Stimulated activated naive CD8-positive, alpha-beta T cell treated with anti-CD3 and anti-CD28 coated beads, Interleukin-15, amount 100 ng/mL, for 72 hours (primary cell): Measurements from ENCODE around the gene MORN1.
A peak's percentile ranks its signal among the peaks of the same experiment; 100 is the strongest.
"Not testable (repeated sequence)": the region's sequence is repeated elsewhere in the genome, so short reads cannot be mapped to it uniquely, and the experiment has no call there.

Experiments
- ATAC-seq: fragments of 150-1000 bp; cut with Tn5 transposase; 2 replicates; pipeline ENCODE4 v1.10.0; 2021; ENCODE audit warnings: mild to moderate bottlenecking, moderate library complexity
- DNase-seq, 2 donors: peaks; one replicate each; pipeline ENCODE4 v3.0.0; 2021 to 2022
- H3K27ac Mint-ChIP-seq, 2 donors: one replicate each; pipeline ENCODE4 v1.8.0; 2022; ENCODE audit warnings: mild to moderate bottlenecking in 2 of 2, mixed read lengths in 2 of 2, moderate library complexity in 2 of 2
- H3K27me3 Mint-ChIP-seq: one replicate; pipeline ENCODE4 v1.8.0; 2022; ENCODE audit warnings: mixed read lengths
- H3K4me1 Mint-ChIP-seq: one replicate; pipeline ENCODE4 v1.8.0; 2022; ENCODE audit warnings: mild to moderate bottlenecking, mixed read lengths
- H3K4me3 Mint-ChIP-seq, 2 donors: one replicate each; pipeline ENCODE4 v1.8.0; 2022; ENCODE audit warnings: mild to moderate bottlenecking in 2 of 2, mixed read lengths in 2 of 2, moderate library complexity in 1 of 2
- H3K9me3 Mint-ChIP-seq, 2 donors: one replicate each; pipeline ENCODE4 v1.8.0; 2022; ENCODE audit warnings: mixed read lengths in 2 of 2

The MORN1 gene

GRCh38 chr1:2339206-2340085, 51.9 kb downstream of the MORN1 start:
- DNase-seq, result no peak
- ATAC-seq, result no peak
- Mint-ChIP-seq H3K4me3 (no peak overlapping the region), H3K9me3 (no peaks in the 10 kb centered on the region), H3K27ac (no peak overlapping the region), H3K4me1 (no peaks in the 10 kb centered on the region), H3K27me3 (no peaks in the 10 kb centered on the region)

- Mint-ChIP-seq H3K27me3 (no peaks in the 10 kb centered on the region), H3K9me3 (no peaks in the 10 kb centered on the region), H3K4me1 (no peaks in the 10 kb centered on the region), H3K27ac (peak overlapping the region in 1 of 2 donors; percentile 89), H3K4me3 (no peak overlapping the region)
- DNase-seq (no peak), ATAC-seq (no peak)
These were observed 53.9 kb downstream of the MORN1 start for GRCh38 chr1:2337501-2337900.

GRCh38 chr1:2337081-2337480, 54.3 kb downstream of the MORN1 start:
- no peak for DNase-seq
- no peaks in the 10 kb centered on the region for H3K27me3 Mint-ChIP-seq
- H3K4me3 Mint-ChIP-seq, result no peak overlapping the region
- ATAC-seq, result no peak
- H3K9me3 Mint-ChIP-seq, result no peaks in the 10 kb centered on the region
- H3K27ac Mint-ChIP-seq, result no peak overlapping the region
- no peaks in the 10 kb centered on the region for H3K4me1 Mint-ChIP-seq

- Mint-ChIP-seq H3K27ac (no peak overlapping the region), H3K4me1 (no peaks in the 10 kb centered on the region), H3K4me3 (no peak overlapping the region), H3K27me3 (no peaks in the 10 kb centered on the region), H3K9me3 (no peaks in the 10 kb centered on the region)
- ATAC-seq, result peak; percentile 34
- DNase-seq, result no peak
These were observed 54.9 kb downstream of the MORN1 start for GRCh38 chr1:2336499-2336898.

GRCh38 chr1:2335721-2336455, 55.5 kb downstream of the MORN1 start:
- H3K27me3 Mint-ChIP-seq, result no peaks in the 10 kb centered on the region
- no peak for ATAC-seq
- no peak overlapping the region for H3K27ac Mint-ChIP-seq
- no peaks in the 10 kb centered on the region for H3K4me1 Mint-ChIP-seq
- DNase-seq, result no peak
- no peaks in the 10 kb centered on the region for H3K9me3 Mint-ChIP-seq
- H3K4me3 Mint-ChIP-seq, result no peak overlapping the region

GRCh38 chr1:2334883-2335534, 56.3 kb downstream of the MORN1 start:
- Mint-ChIP-seq H3K4me3 (no peak overlapping the region), H3K9me3 (no peaks in the 10 kb centered on the region)

GRCh38 chr1:2334366-2334765, 57.0 kb downstream of the MORN1 start:
- Mint-ChIP-seq H3K4me1 (no peaks in the 10 kb centered on the region), H3K27me3 (no peaks in the 10 kb centered on the region), H3K4me3 (no peak overlapping the region), H3K27ac (no peak overlapping the region), H3K9me3 (no peaks in the 10 kb centered on the region)
- ATAC-seq (no peak), DNase-seq (no peak)

More at GRCh38 chr1:2334883-2335534, 56.3 kb downstream of the MORN1 start:
- H3K4me1 Mint-ChIP-seq, result no peaks in the 10 kb centered on the region
- DNase-seq (no peak), ATAC-seq (no peak)
- peak overlapping the region in 1 of 2 donors; percentile 25 for H3K27ac Mint-ChIP-seq
- no peaks in the 10 kb centered on the region for H3K27me3 Mint-ChIP-seq

- not testable (repeated sequence) for ATAC-seq, H3K27me3 Mint-ChIP-seq, H3K4me3 Mint-ChIP-seq, H3K27ac Mint-ChIP-seq, H3K9me3 Mint-ChIP-seq, DNase-seq, H3K4me1 Mint-ChIP-seq
These were observed 59.8 kb downstream of the MORN1 start for GRCh38 chr1:2331580-2331979.

- Mint-ChIP-seq H3K4me3 (no peak overlapping the region), H3K9me3 (no peaks in the 10 kb centered on the region), H3K27ac (no peak overlapping the region), H3K27me3 (peaks cover 9% of the 10 kb centered on the region), H3K4me1 (no peaks in the 10 kb centered on the region)
- ATAC-seq, result no peak
- DNase-seq, result no peak
These were observed 60.2 kb downstream of the MORN1 start for GRCh38 chr1:2331200-2331544.

GRCh38 chr1:2330519-2331199, 60.7 kb downstream of the MORN1 start:
- Mint-ChIP-seq H3K9me3 (no peaks in the 10 kb centered on the region), H3K27me3 (peaks cover 9% of the 10 kb centered on the region), H3K4me3 (no peak overlapping the region), H3K27ac (peak overlapping the region in 1 of 2 donors; percentile 30), H3K4me1 (no peaks in the 10 kb centered on the region)
- DNase-seq, result no peak
- no peak for ATAC-seq

GRCh38 chr1:2330035-2330434, 61.3 kb downstream of the MORN1 start:
- Mint-ChIP-seq H3K4me3 (no peak overlapping the region), H3K27me3 (peaks cover 14% of the 10 kb centered on the region), H3K4me1 (peaks cover 4% of the 10 kb centered on the region), H3K27ac (no peak overlapping the region), H3K9me3 (no peaks in the 10 kb centered on the region)
- ATAC-seq, result no peak
- DNase-seq, result no peak

GRCh38 chr1:2328676-2329455, 62.5 kb downstream of the MORN1 start:
- H3K27ac Mint-ChIP-seq, result no peak overlapping the region
- H3K4me3 Mint-ChIP-seq, result no peak overlapping the region
- no peak for DNase-seq
- H3K27me3 Mint-ChIP-seq, result peaks cover 18% of the 10 kb centered on the region
- H3K9me3 Mint-ChIP-seq, result no peaks in the 10 kb centered on the region
- peaks cover 6% of the 10 kb centered on the region for H3K4me1 Mint-ChIP-seq
- no peak for ATAC-seq

- ATAC-seq (no peak), DNase-seq (no peak)
- peaks cover 18% of the 10 kb centered on the region for H3K27me3 Mint-ChIP-seq
- H3K27ac Mint-ChIP-seq, result no peak overlapping the region
- no peak overlapping the region for H3K4me3 Mint-ChIP-seq
- H3K4me1 Mint-ChIP-seq, result peaks cover 6% of the 10 kb centered on the region
- no peaks in the 10 kb centered on the region for H3K9me3 Mint-ChIP-seq
These were observed 63.5 kb downstream of the MORN1 start for GRCh38 chr1:2327841-2328240.

GRCh38 chr1:2327162-2327561, 64.2 kb downstream of the MORN1 start:
- not testable (repeated sequence) for H3K4me3 Mint-ChIP-seq, H3K4me1 Mint-ChIP-seq, ATAC-seq, H3K9me3 Mint-ChIP-seq, DNase-seq
- Mint-ChIP-seq H3K27ac (peak overlapping the region; percentile 15 to 21), H3K27me3 (peaks cover 18% of the 10 kb centered on the region)

- ATAC-seq, result no peak
- no peak for DNase-seq
- Mint-ChIP-seq H3K4me1 (peaks cover 14% of the 10 kb centered on the region), H3K4me3 (no peak overlapping the region), H3K9me3 (no peaks in the 10 kb centered on the region), H3K27ac (no peak overlapping the region), H3K27me3 (peaks cover 18% of the 10 kb centered on the region)
These were observed 64.8 kb downstream of the MORN1 start for GRCh38 chr1:2326524-2326923.
